Measurements from ENCODE around the gene ZSCAN16.

DNA sequence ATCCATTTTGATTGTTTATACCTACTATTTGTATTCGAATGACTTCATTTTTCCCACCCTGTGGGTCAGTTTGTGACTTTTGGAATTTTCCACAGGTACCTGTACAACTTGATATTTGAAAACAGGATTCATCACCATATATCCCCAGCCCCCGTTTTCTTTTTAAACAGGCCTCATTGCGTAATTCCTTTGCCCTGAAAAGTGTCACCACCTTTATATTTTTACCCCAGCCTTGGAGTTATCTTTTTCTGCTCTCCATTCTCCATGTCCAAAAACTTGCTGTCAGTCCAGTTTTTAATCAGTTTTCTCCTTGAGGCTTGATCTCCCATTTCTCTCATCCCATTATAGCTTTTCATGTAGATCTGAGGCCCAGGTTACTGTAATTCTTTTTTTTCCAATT is 33.9 kb downstream of the ZSCAN16 start:
- TF ChIP-seq POLR2AphosphoS5 (IDR thresholded peaks at IDR 0.05; ENCODE audit: low read length) (no peak), BMI1 (IDR thresholded peaks at IDR 0.05; ENCODE audit: borderline replicate concordance) (no peak)

Measured in GM12878 (cell line).